NCI-H1092 treated with DMSO at 0.1 percent for 48 hours (cell line): ENCODE measurements around the gene TAF12.
"Not testable (repeated sequence)": the region's sequence is repeated elsewhere in the genome, so short reads cannot be mapped to it uniquely, and the experiment has no call there.

Source experiments
- DNase-seq: peaks from one replicate; lab custom pipeline; 2025; lab: John Stamatoyannopoulos, UW

TAF12 gene

DNA sequence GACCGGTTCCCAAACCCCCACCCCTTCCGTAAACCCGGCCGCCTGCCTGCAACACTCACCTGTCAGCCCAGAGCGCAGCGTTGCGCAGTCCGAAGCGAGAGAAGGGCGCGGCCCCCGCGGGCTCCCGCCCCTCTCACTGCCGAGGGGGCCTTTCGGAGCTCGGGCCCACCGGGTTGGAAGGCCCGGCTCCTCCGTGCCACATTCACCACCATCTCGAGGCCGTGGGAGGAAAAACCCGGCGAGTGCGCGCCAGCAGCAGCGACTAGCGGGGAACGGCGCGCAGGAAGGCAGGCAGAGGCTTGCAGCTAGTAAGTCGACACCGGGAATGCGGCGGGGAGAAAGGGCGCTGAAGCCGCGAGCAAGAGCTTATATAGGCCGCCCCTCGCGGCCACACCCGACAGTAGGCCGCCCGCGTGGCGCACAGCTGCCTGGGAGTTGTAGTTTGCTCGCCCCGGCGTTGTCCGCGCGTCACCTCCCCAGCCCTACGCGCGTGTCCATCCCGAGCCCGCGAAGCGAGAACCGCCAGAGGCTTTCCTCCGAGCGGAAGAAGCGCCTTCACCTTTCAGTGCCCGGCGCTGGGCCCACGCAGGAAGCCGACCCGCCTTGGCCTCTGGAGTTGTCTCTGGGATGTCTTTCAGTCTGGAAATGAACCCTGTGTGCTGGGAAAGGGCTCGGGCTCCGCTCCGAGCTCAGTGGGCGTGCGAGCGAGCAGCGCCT lies 61.2 kb downstream of the TAF12 start:
- DNase-seq = peak; percentile 98

DNA sequence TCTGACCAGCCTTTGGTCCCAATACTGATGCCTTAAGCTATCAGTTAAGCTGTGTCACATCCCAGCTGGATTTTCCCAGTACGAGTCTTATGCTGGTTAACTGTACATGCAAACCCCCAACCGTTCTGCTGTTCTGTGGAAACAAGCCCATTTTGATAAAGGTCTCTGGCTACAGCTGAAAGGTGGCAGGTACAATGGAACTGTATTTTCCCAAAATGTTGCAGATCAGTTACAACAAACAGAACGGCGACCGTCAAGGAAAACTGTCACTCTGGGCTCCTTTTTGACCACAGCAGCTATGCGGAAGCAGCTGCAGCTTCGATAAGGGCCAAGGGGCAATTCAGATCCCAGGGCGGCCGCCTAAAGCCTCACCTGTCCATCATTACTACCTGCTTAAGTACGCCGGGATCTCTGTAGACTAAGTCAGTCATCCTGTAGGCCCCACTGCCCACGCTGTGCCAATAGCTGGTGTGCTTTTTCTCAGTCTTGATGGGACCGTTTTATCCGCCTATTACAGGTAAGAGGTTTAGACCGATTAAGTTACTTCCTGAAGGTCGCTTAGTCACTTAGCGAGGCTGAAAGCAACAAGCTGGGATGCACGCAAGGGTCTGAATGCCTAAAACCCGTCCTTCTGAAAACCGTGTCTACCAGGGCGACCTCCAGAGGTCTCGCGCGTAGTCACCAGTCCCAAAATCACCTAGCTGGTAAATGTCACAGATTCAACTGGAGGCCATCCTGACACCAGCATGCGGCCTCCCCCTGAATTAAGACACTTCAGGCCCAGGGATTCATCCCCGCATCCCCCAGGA lies 61.9 kb downstream of the TAF12 start:
- peak; percentile 79 for DNase-seq

DNA sequence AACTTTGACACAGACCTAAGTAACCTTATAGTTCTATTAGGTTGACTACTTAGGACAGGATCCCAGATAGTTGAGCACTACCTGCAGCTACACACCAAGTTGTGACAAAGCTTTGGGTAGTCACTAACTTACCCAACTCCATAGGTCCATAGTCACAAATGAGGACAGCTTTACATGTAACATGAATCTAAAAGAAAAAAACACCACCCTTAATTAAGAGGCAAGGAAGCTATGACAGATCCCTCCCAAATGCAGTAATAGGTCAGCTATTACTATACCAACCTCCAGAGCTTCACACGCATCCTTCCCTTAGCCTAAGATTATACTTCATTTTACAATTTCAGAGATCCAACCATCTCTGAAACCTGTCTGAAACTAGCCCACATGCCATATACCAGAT lies 63.5 kb downstream of the TAF12 start:
- no peak for DNase-seq

DNA sequence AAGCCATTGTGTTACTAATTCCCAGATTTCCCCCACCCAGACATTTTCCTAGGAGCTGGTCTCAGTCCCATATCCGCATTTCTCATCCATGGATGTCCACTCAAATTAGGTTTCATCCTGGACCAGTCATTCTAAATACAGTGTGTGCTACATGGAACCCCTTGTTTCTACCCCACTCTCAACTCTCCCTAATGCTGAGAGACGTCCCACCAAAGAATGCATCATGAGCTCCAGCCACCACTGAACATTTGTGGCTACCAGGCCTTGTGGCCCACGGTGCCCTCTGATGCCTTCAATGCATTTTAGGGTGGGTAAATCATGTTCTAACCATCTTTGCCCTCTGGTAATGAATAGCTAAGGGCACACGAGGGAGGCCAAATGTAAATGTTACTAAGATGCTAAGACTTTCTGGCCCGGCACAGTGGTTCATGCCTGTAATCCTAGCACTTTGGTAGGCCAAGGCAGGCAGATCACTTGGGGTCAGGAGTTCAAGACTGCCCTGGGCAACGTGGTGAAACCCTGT lies 64.1 kb downstream of the TAF12 start:
- no peak for DNase-seq

DNA sequence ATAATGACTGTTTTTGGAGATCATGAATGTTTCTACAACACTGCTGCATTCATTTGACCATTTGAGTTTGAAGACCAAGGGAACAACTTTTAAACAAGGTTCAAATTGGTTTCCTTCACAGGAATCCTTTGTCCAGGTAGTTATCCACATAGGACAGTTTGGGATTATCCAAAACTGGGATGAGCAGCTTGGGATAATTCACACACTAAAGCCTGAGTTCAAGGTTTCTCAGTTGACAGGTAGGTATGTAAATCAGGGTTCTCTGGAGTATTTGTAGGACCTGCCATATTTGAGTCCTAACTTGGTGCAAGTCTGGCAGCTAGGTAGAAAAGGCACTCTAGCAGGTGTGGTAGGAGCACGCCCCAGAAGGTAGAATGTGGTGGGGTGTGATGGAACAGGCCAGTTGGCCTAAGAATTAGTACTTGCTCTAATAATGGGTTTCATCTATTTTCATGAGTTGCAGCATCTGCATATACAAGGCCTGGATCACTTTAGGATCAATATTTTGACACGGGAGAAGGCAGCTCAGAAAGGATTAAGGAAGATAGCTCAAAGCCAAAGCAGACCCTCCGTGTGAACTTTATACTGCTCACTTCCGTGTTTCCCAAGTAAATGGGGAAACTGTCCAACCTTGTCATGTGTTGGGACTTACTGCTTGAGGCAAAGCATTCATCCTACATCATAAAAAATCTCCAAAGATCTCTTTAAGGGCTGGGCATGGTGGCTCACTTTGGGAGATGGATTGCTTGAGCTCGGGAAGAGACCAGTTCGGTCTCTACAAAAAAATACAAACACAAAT lies 64.9 kb downstream of the TAF12 start:
- no peak for DNase-seq

DNA sequence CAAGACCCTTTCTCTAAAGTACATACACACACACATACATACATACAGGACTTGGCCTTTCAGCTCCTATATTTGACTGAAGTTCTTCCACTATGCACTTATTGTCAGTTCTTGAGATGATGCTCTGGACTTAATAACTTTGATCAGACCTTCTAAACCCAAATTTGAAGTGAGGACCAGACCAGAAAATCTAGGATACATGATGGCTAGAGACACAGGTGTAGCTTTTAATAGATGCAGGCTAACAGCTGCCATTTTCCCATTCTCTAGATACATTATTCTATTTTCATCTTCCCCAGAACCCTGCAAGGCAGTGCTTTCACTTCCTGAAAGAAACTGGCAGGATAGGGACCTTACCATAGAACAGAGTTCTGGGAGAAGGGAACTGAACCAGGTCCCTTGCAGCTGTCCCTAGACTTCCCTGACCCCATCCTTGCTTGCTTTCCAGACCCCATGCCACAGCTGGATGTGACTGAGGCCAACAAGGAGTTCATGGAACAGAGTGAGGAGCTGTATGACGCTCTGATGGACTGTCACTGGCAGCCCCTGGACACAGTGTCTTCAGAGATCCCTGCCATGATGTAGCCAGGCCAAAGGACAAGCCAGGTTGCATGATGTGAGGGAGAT lies 65.7 kb downstream of the TAF12 start:
- DNase-seq = no peak

DNA sequence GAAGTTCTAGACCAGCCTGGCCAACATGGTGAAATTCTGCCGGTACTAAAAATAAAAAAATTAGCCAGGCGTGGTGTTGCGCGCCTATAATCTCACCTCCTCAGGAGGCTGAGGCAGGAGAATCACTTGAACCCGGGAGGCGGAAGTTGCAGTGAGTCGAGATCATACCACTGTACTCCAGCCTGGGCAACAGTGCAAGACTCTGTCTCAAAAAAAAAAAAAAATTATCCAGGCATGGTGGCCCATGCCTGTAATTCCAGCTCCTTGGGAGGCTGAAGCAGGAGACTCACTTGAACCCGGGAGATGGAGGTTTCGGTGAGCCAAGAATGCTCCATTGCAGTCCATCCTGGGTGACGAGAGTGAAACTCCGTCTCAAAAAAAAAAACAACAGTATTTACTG lies 69.3 kb downstream of the TAF12 start:
- no peak for DNase-seq

DNA sequence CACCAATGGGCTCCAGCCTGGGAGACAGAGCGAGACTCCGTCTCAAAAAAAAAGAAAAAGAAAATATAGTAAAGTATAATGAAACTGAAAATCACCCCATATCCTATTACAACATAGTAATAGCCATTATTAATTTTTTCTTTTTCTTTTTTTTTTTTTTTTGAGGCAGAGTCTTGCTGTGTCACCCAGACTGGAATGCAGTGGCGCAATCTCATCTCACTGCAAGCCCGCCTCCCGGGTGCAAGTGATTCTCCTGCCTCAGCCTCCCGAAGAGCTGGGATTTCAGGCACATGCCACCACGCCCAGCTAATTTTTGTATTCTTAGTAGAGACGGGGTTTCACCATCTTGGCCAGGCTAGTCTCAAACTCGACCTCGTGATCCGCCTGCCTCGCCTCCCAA lies 70.0 kb downstream of the TAF12 start:
- not testable (repeated sequence) for DNase-seq

DNA sequence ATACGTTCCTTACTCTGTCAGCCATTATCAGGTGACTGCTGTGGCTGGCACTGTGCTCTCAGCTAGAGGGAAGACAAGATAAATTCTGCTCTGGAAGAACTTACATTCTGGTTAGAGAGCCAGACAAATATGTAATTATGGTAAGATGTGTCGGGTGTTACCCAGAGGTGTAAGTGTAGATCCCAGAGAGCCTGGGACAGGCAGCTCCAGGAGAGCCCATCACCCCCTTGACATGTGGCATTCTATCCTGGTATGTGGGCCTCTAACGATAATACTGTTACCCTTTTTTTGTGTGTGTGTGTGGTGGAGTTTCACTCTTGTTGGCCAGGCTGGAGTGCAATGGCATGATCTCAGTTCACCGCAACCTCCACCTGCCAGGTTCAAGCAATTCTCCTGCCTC lies 71.0 kb downstream of the TAF12 start:
- DNase-seq = no peak

DNA sequence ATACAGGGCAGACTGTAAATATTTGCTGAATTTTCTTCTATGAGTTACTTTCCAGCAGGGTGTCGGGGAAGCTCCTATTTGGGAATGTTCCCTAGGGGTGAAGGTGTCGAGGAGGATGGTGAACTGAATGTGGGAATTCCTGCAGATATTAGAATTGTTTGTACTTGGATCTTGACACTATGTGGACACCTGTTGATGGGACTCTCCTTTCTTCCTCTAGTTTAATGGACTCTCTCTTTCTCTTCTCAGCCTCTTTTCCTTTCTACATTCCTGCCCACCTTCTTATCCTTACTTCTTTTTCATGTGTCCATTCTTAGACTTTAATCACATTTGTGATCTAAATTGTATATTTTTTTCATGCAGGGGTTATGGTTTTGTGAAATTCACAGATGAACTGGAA lies 75.9 kb downstream of the TAF12 start:
- DNase-seq = no peak

DNA sequence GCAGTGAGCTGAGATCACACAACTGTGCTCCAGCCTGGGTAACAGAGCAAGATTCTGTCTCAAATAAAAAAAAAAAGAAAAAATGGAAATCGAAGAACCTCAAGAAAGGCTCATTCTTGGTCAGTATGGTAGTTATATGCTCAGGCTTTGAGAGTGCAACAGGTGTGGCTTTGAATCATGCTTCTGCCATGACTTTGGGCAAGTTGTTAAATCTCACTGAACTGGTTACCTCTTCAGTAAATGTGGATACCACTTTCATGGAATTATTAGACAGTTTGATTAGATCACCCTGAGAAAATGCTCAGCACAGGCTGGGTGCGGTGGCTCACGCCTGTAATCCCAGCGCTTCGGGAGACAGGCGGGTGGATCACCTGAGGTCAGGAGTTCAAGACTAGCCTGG lies 77.1 kb downstream of the TAF12 start:
- no peak for DNase-seq

DNA sequence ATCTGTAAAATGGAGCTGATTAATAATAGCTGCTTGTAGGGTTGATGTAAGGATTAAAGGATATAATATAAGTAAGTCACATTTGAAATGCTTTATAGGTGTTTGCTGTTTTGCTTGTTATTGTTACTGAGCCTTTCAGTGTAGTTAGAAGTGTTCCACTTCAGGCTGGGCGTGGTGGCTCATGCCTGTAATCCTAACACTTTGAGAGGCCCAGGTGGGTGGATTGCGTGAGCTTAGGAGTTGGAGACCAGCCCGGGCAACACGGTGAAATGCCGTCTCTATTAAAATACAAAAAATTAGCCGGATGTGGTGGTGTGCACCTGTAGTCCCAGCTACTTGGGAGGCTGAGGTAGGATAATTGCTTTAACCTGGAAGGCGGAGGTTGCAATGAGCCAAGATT lies 77.8 kb downstream of the TAF12 start:
- DNase-seq = no peak

DNA sequence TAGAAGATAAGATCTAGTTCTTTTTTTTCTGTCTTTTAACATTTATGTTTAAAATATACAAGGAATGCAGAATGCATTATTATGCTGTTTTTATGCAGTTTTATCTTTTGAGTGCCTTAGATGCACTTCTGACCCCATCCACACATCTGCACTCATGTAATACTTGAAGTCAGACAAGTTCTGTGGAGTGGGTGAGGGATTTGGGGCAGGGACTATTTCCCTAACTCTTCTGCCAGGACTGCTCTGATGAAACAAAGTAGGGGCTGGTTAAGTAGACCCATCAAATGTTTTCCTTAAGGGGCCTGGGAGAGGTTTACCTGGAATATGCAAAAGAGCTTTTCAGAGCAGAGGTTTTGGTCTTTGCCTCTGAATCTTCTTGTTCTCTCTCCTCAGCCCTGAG lies 78.6 kb downstream of the TAF12 start:
- DNase-seq = no peak

DNA sequence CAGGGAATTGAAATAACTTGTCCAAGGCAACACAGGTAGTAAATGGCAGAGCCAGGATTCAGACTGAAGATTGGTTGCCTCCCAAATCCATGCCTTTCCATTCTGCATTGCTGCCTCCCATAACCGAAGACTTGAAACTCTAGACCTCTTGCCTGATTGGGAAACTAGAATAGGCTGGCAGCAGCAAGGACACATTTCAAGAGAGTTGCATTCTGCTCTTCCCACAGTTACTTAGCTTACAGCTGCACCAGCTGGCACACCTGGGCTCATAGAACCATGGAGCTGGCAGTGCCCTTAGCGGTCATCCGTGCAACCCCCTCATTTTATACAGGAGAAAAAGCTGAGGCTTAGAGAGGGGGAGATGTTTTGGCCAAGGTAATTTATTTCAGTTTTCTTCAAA lies 82.0 kb downstream of the TAF12 start:
- DNase-seq = no peak
